Stimulated activated naive B cell treated with anti-CD40 and anti-IgM and Interleukin-4, amounts not matched to agents 10 μg/mL and 1 μg/mL and 100 μg/mL, for 72 hours (primary cell): ENCODE measurements around the gene USH1G.

ENCODE experiments used
- ATAC-seq, 2 donors: fragments of 150-1000 bp; cut with Tn5 transposase; replicated peaks; 2 replicates each; pipeline ENCODE4 v1.10.0; 2021; ENCODE audit warnings: moderate library complexity in 1 of 2
- DNase-seq: peaks from one replicate; pipeline ENCODE4 v3.0.0; 2021
- H3K27ac Mint-ChIP-seq: one replicate; pipeline ENCODE4 v1.8.0; 2022; ENCODE audit warnings: mild to moderate bottlenecking, mixed read lengths
- H3K27me3 Mint-ChIP-seq, 2 donors: one replicate each; pipeline ENCODE4 v1.8.0; 2022; ENCODE audit warnings: mixed read lengths in 2 of 2
- H3K36me3 Mint-ChIP-seq, 2 donors: one replicate each; pipeline ENCODE4 v1.8.0; 2022; ENCODE audit warnings: mixed read lengths in 2 of 2, mild to moderate bottlenecking in 1 of 2
- H3K4me1 Mint-ChIP-seq, 2 donors: one replicate each; pipeline ENCODE4 v1.8.0; 2022; ENCODE audit warnings: mixed read lengths in 2 of 2, mild to moderate bottlenecking in 1 of 2
- H3K4me3 Mint-ChIP-seq, 2 donors: one replicate each; pipeline ENCODE4 v1.8.0; 2022; ENCODE audit warnings: mild to moderate bottlenecking in 2 of 2, mixed read lengths in 2 of 2, moderate library complexity in 1 of 2
- H3K9me3 Mint-ChIP-seq, 2 donors: one replicate each; pipeline ENCODE4 v1.8.0; 2022; ENCODE audit warnings: mixed read lengths in 2 of 2, mild to moderate bottlenecking in 1 of 2

USH1G gene

DNA sequence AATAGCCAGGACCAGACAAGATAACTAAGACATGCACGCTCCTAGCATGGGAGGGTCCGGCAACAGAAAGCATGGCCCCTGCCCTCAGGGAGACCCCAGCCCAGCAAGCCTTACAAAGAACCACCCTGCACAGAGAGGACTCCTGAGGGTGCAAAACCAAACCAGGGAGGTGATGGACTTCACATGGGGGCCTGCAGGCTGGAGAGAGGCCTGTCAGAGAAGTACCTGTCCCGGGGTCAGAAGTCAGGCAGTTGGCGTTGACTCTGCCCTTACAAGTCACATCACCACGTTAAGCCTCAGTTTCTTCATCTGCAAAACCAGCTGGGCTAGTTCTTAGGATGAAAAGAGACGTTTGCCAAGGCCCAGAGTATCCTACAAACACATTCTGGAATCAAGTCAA is 5.7 kb upstream of the USH1G start:
- Mint-ChIP-seq H3K36me3 (peaks cover 0 to 1% of the 10 kb centered on the region in 2 donors), H3K27ac (no peak overlapping the region), H3K4me3 (no peak overlapping the region), H3K9me3 (no peaks in the 10 kb centered on the region), H3K4me1 (peaks cover 10 to 16% of the 10 kb centered on the region in 2 donors), H3K27me3 (peaks cover 73 to 93% of the 10 kb centered on the region in 2 donors)
- DNase-seq, result no peak
- ATAC-seq, result no peak

GRCh38 chr17:74925242-74925641 is 2.2 kb upstream of the USH1G start:
- no peak overlapping the region for H3K27ac Mint-ChIP-seq
- no peak for ATAC-seq
- H3K36me3 Mint-ChIP-seq, result no peaks in the 10 kb centered on the region
- no peak for DNase-seq
- no peaks in the 10 kb centered on the region for H3K9me3 Mint-ChIP-seq
- peaks cover 70 to 83% of the 10 kb centered on the region in 2 donors for H3K27me3 Mint-ChIP-seq
- no peak overlapping the region for H3K4me3 Mint-ChIP-seq
- H3K4me1 Mint-ChIP-seq, result peaks cover 12 to 26% of the 10 kb centered on the region in 2 donors

DNA sequence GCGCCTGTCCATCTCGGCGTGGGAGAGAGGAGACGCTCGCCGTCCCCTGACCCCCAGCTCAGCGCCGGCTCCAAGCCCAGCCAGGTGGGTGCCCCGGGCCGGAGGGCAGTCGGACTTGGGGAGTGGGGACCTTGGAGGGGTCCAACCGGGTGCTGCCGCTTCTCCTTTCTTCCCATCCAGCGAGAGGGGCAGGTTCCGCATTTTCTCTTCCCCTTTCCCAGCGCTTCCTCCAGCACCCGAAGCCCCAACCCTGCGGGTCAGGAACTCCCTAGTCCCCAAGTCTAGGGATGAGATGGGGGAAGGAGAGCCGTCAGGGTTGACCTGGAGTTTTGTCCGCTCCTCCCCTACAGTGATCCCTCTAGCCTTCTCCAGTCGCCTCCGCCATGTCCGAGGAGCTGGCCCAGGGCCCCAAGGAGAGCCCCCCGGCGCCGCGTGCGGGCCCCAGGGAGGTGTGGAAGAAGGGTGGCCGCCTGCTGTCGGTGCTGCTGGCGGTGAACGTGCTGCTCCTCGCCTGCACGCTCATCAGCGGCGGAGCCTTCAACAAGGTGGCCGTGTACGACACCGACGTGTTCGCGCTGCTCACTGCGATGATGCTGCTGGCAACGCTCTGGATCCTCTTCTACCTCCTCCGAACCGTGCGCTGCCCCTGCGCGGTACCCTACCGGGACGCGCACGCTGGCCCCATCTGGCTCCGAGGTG is 1.3 kb upstream of the USH1G start, which contains the start of gene OTOP2:
Gene OTOP2, plus strand, starts transcription at position 24 of the 699 bp plus-strand sequence. Its CDS starts 360 bp downstream, at position 384.
- DNase-seq (no peak), ATAC-seq (no peak)
- peak within 1 kb of the TSS; percentile 52 to 60 for H3K4me3 Mint-ChIP-seq
- peaks cover 12 to 26% of the 10 kb centered on the region in 2 donors for H3K4me1 Mint-ChIP-seq
- H3K27me3 Mint-ChIP-seq, result peaks cover 67 to 78% of the 10 kb centered on the region in 2 donors
- peak within 1 kb of the TSS; percentile 65 for H3K27ac Mint-ChIP-seq
- no peaks in the 10 kb centered on the region for H3K36me3 Mint-ChIP-seq
- H3K9me3 Mint-ChIP-seq, result no peaks in the 10 kb centered on the region

DNA sequence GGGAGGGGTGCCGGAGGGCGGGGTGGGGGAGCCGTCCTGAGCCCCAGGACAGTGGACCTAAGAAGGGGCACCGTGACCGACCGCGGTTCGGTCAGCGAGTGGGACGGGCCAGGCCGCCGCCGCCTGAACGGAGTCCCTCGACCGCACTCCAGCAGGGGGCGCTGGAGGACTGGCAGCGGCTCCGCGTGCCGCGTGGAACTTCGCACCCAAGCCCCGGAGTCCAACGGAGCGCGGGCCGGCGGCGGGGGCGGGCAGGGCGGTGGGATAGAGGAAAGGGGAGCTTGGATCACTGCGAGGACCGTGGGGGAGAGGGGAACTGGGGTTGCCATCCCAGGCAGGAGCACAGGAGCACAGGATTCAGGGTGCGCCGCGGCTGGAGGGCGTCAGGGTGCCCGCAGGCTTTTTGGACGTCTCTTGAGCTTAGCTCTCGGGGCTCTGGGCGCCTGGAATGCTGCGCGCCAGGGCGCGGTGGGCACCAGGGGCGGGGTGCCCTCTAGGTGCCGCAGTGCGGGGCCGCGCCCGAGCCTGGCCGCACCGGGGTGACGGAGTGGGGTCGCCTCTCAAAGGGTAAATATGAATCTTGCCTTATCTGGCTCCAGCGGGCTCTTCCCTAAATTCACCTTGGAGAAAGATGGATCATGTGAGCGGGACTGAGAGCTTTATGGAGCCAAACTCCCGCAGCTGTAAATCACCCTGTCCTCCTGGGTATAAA is 639 bp upstream of the USH1G start:
- H3K4me3 Mint-ChIP-seq, result peak overlapping the region in 1 of 2 donors; percentile 14
- DNase-seq, result peak; percentile 44
- no peak overlapping the region for H3K27ac Mint-ChIP-seq
- peak; percentile 63 to 67 for ATAC-seq
- peaks cover 65 to 75% of the 10 kb centered on the region in 2 donors for H3K27me3 Mint-ChIP-seq
- peaks cover 12 to 26% of the 10 kb centered on the region in 2 donors for H3K4me1 Mint-ChIP-seq
- H3K36me3 Mint-ChIP-seq, result no peaks in the 10 kb centered on the region
- no peaks in the 10 kb centered on the region for H3K9me3 Mint-ChIP-seq

- no peak for ATAC-seq
- no peak overlapping the region for H3K4me3 Mint-ChIP-seq
- H3K4me1 Mint-ChIP-seq, result peaks cover 12 to 26% of the 10 kb centered on the region in 2 donors
Observed at GRCh38 chr17:74922172-74922571, 883 bp downstream of the USH1G start.

DNA sequence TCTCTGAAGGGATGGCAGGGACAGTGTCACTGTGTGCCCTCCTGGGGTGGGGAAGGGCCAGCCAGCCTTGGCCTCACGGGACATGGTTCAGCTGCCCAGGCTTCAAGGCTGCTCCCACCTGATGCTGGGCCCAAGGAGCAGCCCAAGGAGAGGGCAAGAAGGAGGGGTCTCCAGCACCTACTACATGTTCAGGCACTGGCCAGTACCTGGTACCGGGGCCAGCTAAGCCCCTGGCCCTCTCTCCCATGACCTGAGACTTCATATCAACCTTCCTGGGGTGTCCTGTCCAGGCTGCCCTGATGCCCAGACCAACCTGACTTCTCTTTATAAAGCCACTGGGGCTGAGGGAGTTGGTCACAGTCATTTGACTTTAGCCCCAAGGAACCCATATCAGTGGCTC is 1.3 kb downstream of the USH1G start:
- H3K9me3 Mint-ChIP-seq, result no peaks in the 10 kb centered on the region
- no peak for DNase-seq
- H3K4me3 Mint-ChIP-seq, result no peak overlapping the region
- peaks cover 12 to 26% of the 10 kb centered on the region in 2 donors for H3K4me1 Mint-ChIP-seq
- H3K36me3 Mint-ChIP-seq, result no peaks in the 10 kb centered on the region
- peaks cover 60 to 78% of the 10 kb centered on the region in 2 donors for H3K27me3 Mint-ChIP-seq
- H3K27ac Mint-ChIP-seq, result no peak overlapping the region
- no peak for ATAC-seq

More at GRCh38 chr17:74922172-74922571, 883 bp downstream of the USH1G start:
- H3K36me3 Mint-ChIP-seq, result no peaks in the 10 kb centered on the region
- no peak for DNase-seq
- H3K27ac Mint-ChIP-seq, result no peak overlapping the region
- H3K9me3 Mint-ChIP-seq, result no peaks in the 10 kb centered on the region
- peaks cover 58 to 75% of the 10 kb centered on the region in 2 donors for H3K27me3 Mint-ChIP-seq

DNA sequence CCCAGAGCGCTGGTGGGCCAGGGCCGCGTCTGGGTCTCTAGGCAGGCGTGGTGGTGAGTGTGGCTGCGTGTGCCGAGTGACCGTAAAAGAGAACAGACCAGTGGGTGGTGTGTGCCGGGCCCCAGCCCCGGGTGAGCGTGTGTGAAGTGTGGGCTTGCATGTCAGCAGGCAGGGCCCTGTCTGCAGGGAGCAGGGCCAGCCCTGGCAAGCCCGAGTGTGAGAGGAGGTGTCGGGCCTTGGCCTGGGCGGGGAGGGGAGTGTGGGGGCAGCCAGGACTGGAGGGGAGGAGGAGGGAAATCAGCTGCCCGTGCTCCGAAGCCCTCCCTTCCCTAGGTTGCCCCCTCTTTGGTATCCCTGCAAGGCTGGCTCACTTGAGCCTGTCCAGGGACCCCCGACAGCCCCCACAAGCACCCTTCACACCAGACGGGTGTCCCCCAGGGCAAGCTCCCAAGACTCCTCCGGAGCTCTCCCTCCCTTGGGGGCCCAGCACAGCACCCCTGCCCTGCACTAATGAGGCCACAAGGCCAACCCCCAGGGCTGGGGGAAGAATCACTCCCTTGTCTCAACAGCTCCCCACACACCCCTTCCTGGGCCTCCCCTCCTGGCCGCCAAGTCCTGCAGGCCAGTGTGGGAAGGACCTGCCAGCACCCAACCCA is 1.9 kb downstream of the USH1G start:
- Mint-ChIP-seq H3K36me3 (no peaks in the 10 kb centered on the region), H3K27me3 (peaks cover 62 to 77% of the 10 kb centered on the region in 2 donors), H3K4me1 (peaks cover 12 to 26% of the 10 kb centered on the region in 2 donors), H3K4me3 (no peak overlapping the region), H3K9me3 (no peaks in the 10 kb centered on the region), H3K27ac (no peak overlapping the region)
- DNase-seq, result no peak
- ATAC-seq, result no peak

GRCh38 chr17:74920642-74921025 is 2.4 kb downstream of the USH1G start:
- H3K9me3 Mint-ChIP-seq, result no peaks in the 10 kb centered on the region
- ATAC-seq, result no peak
- DNase-seq, result no peak
- peaks cover 63 to 76% of the 10 kb centered on the region in 2 donors for H3K27me3 Mint-ChIP-seq
- no peak overlapping the region for H3K27ac Mint-ChIP-seq
- no peak overlapping the region for H3K4me3 Mint-ChIP-seq
- H3K4me1 Mint-ChIP-seq, result peaks cover 12 to 26% of the 10 kb centered on the region in 2 donors
- no peaks in the 10 kb centered on the region for H3K36me3 Mint-ChIP-seq

DNA sequence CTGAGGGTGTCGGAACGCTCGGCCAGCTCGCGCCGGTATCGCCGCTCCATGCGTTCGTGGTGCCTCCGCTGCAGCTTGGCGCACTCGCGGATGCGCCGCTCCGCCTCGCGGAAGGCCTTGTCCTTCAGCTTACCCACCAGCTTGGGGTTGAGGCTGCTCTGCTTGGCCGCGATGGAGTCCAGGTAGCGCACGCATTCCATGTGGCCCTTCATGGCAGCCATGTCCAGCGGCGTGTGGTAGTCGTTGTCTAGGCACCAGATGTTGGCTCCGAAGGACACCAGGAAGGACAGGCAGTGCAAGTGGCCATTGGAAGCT is 2.8 kb downstream of the USH1G start:
- peaks cover 12 to 26% of the 10 kb centered on the region in 2 donors for H3K4me1 Mint-ChIP-seq
- ATAC-seq, result no peak
- no peaks in the 10 kb centered on the region for H3K9me3 Mint-ChIP-seq

DNA sequence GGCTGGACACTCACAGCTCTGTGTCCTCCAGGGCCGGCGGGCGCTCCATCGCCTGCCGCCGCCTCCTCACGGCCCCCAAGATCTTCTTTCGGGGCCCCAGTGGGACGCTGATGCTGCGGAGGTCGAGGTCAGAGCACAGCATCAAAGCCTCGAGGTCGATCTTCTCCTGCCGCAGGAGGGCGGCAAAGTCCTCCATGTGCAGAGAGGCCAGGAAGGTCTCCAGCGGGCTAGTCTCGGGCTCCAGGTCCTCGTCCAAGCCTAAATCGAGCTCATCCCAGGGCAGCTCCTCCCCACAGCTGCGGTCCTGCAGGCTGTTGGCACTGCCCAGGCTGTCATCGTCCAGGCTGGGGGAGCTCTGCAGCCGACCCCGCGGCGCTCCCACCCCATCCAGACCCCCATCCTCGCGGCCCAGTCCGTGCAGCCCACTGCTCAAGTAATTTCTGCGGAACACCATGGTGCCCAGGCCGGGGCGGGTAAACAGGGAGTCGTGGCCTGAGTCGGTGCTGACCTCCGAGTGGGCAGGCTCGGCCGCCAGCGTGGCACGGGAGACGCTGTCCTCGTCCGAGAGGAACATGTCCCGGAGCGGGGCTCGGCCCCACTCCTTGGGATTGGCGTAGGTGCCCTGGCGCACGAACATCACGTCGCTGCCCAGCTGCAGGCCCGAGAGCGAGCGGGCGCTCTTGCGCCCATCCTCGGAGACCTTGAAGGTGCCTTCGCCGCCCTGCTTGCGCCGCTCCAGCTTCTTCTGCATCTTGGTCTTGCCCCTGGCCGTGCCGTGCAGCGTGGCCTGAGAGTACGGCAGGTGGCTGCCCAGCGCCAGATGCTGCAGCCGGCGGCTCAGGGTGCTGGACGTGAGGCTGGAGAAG is 3.4 kb downstream of the USH1G start:
- no peaks in the 10 kb centered on the region for H3K9me3 Mint-ChIP-seq
- peaks cover 9 to 25% of the 10 kb centered on the region in 2 donors for H3K4me1 Mint-ChIP-seq
- ATAC-seq (peak in 1 of 2 donors; percentile 31), DNase-seq (no peak)
- peaks cover 59 to 67% of the 10 kb centered on the region in 2 donors for H3K27me3 Mint-ChIP-seq
- no peaks in the 10 kb centered on the region for H3K36me3 Mint-ChIP-seq
- no peak overlapping the region for H3K27ac Mint-ChIP-seq
- H3K4me3 Mint-ChIP-seq, result no peak overlapping the region

More for the DNA sequence above, 2.8 kb downstream of the USH1G start:
- DNase-seq, result no peak
- Mint-ChIP-seq H3K27me3 (peaks cover 59 to 73% of the 10 kb centered on the region in 2 donors), H3K4me3 (no peak overlapping the region), H3K36me3 (no peaks in the 10 kb centered on the region), H3K27ac (no peak overlapping the region)

- Mint-ChIP-seq H3K27ac (no peak overlapping the region), H3K9me3 (no peaks in the 10 kb centered on the region), H3K27me3 (peaks cover 53 to 63% of the 10 kb centered on the region in 2 donors), H3K4me1 (peaks cover 4 to 17% of the 10 kb centered on the region in 2 donors), H3K36me3 (no peaks in the 10 kb centered on the region), H3K4me3 (no peak overlapping the region)
- DNase-seq (no peak), ATAC-seq (no peak)
Observed at GRCh38 chr17:74918906-74919305, 4.1 kb downstream of the USH1G start.

- ATAC-seq (no peak), DNase-seq (no peak)
- Mint-ChIP-seq H3K36me3 (no peaks in the 10 kb centered on the region), H3K9me3 (peaks cover 0 to 2% of the 10 kb centered on the region in 2 donors), H3K4me1 (peaks cover 0 to 2% of the 10 kb centered on the region in 2 donors), H3K27ac (no peak overlapping the region), H3K4me3 (no peak overlapping the region), H3K27me3 (peaks cover 48 to 60% of the 10 kb centered on the region in 2 donors)
Observed at GRCh38 chr17:74917430-74917829, 5.6 kb downstream of the USH1G start.

DNA sequence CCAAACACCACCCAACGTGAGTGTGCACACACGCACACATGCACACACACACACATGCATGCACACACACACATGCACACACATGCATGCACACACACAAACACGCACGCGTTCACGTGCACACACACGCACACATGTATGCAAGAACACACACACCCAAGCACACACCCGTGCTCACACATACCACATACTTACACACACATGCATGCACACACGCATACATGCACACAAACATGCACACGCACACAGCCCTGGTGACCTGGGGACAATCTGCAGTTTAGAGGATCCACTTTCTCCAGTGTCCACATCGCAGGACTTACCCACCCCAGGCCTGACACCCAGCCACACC is 6.2 kb downstream of the USH1G start:
- DNase-seq, result no peak
- Mint-ChIP-seq H3K4me3 (no peak overlapping the region), H3K9me3 (peaks cover 0 to 2% of the 10 kb centered on the region in 2 donors), H3K27me3 (peaks cover 42 to 54% of the 10 kb centered on the region in 2 donors), H3K36me3 (no peaks in the 10 kb centered on the region), H3K4me1 (no peaks in the 10 kb centered on the region), H3K27ac (no peak overlapping the region)
- ATAC-seq, result no peak
